ENCODE results near the gene RPS14. TPM values are rescaled to one million over a fixed set of nuclear protein-coding genes. Genes with fewer than 3 reads are reported as not detected.
A peak's percentile ranks its signal among the peaks of the same experiment; 100 is the strongest.

RPS14 gene
- total RNA-seq, 1 experiment from 2014 or later, result 2,564 TPM

DNA sequence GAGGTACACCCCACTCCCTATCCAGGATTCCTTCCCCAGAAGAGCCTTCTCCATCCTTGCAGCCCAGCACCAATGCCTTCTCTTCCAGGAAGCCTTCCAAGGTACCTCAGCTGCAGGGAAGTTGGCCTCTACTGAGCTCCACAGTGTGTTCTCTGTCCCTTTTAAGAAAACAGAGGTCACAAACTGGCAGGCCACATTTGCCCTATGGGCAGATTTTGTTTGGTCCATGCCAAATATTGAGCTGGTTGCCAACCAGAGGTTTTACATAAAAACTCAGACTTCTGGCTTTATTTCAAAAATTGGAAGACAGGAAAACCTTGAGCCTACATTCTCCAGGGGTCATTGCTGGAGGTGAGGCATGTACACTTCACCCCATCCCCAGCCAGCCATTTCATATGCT, 49.4 kb upstream of the RPS14 start:
- ChIA-PET CTCF (interaction anchor here (1.3 to 3.2 kb wide), 10 partner anchors 9 to 154 kb away, joined by 3 to 24 read pairs (median 9); no protein-coding TSS in a partner anchor), POLR2A (interaction anchor here (0.8 to 2.0 kb wide), 2 partner anchors 9 to 12 kb away, joined by 4 to 5 read pairs; no protein-coding TSS in a partner anchor)
- H3K36me3 Mint-ChIP-seq, result no peaks in the 10 kb centered on the region; the same call in 1 of the 2 replicates
- H3K4me1 Mint-ChIP-seq, result peaks cover 60% of the 10 kb centered on the region
- H3K9me3 Mint-ChIP-seq, result no peaks in the 10 kb centered on the region
- DNase-seq (ENCODE audit: low spot score) (no peak), ATAC-seq (no peak)
- H3K4me3 Mint-ChIP-seq, result peak overlapping the region; percentile 40; the same call in 1 of the 2 replicates
- TF ChIP-seq, protein P1, sequence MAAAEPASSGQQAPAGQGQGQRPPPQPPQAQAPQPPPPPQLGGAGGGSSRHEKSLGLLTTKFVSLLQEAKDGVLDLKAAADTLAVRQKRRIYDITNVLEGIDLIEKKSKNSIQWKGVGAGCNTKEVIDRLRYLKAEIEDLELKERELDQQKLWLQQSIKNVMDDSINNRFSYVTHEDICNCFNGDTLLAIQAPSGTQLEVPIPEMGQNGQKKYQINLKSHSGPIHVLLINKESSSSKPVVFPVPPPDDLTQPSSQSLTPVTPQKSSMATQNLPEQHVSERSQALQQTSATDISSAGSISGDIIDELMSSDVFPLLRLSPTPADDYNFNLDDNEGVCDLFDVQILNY (CRISPR knock-in tag; IDR thresholded peaks at IDR 0.05), result no peak
- TF ChIP-seq, protein P2, sequence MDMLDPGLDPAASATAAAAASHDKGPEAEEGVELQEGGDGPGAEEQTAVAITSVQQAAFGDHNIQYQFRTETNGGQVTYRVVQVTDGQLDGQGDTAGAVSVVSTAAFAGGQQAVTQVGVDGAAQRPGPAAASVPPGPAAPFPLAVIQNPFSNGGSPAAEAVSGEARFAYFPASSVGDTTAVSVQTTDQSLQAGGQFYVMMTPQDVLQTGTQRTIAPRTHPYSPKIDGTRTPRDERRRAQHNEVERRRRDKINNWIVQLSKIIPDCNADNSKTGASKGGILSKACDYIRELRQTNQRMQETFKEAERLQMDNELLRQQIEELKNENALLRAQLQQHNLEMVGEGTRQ (CRISPR knock-in tag; IDR thresholded peaks at IDR 0.05), result no peak
- TF ChIP-seq SMAD3 (CRISPR knock-in tag; IDR thresholded peaks at IDR 0.05; ENCODE audit: borderline replicate concordance) (no peak), TEAD1 (CRISPR knock-in tag; IDR thresholded peaks at IDR 0.05) (no peak), SP1 (CRISPR knock-in tag; conservative IDR thresholded peaks at IDR 0.05) (no peak)
- peak overlapping the region; percentile 92 for H3K27ac Mint-ChIP-seq
- no peaks in the 10 kb centered on the region for H3K27me3 Mint-ChIP-seq (ENCODE audit: low read depth)

DNA sequence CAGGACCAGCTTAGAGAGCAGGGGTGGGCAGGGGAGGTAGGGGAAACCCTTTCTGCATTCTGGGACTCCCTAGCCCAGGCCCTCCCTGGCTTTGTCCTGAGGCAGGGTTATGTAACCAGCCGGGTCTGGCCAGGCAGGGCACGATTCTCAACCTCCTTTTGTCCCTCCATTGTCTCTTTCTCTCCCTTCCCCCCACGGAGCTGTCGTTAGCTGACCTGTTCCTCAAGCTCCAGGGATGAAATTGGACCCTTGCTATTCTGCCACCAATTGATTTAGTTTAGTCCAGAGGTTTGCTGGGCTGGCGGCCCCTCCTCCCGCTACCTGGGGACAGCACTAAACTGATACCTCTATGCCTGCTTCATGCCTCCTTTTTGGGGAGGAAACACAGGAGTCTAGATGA, 49.0 kb upstream of the RPS14 start:
- peak overlapping the region; percentile 92 for H3K27ac Mint-ChIP-seq
- TF ChIP-seq, protein P3, sequence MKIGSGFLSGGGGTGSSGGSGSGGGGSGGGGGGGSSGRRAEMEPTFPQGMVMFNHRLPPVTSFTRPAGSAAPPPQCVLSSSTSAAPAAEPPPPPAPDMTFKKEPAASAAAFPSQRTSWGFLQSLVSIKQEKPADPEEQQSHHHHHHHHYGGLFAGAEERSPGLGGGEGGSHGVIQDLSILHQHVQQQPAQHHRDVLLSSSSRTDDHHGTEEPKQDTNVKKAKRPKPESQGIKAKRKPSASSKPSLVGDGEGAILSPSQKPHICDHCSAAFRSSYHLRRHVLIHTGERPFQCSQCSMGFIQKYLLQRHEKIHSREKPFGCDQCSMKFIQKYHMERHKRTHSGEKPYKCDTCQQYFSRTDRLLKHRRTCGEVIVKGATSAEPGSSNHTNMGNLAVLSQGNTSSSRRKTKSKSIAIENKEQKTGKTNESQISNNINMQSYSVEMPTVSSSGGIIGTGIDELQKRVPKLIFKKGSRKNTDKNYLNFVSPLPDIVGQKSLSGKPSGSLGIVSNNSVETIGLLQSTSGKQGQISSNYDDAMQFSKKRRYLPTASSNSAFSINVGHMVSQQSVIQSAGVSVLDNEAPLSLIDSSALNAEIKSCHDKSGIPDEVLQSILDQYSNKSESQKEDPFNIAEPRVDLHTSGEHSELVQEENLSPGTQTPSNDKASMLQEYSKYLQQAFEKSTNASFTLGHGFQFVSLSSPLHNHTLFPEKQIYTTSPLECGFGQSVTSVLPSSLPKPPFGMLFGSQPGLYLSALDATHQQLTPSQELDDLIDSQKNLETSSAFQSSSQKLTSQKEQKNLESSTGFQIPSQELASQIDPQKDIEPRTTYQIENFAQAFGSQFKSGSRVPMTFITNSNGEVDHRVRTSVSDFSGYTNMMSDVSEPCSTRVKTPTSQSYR (CRISPR knock-in tag; IDR thresholded peaks at IDR 0.05), result 0 out of 2 replicates have a peak, but pooled peaks have one; percentile 27
- peak; percentile 27; the same call in 1 of the 2 replicates for TF ChIP-seq ZNF121 (CRISPR knock-in tag; IDR thresholded peaks at IDR 0.05)
- TF ChIP-seq SP1 (CRISPR knock-in tag; conservative IDR thresholded peaks at IDR 0.05), result peak; percentile 26; the same call in 1 of the 2 replicates
- no peak for TF ChIP-seq ESRRA (CRISPR knock-in tag; IDR thresholded peaks at IDR 0.05; ENCODE audit: borderline replicate concordance)
- no peak for TF ChIP-seq TP53 (CRISPR knock-in tag; IDR thresholded peaks at IDR 0.05)
- 0 out of 2 replicates have a peak, but pooled peaks have one; percentile 15 for TF ChIP-seq ETV6 (CRISPR knock-in tag; IDR thresholded peaks at IDR 0.05)
- TF ChIP-seq JUN (CRISPR knock-in tag; IDR thresholded peaks at IDR 0.05), result no peak
- TF ChIP-seq HMGA2 (CRISPR knock-in tag; IDR thresholded peaks at IDR 0.05), result no peak
- no peak for TF ChIP-seq ZNF317 (CRISPR knock-in tag; IDR thresholded peaks at IDR 0.05; ENCODE audit: borderline replicate concordance, low read depth)
- TF ChIP-seq IRF2 (CRISPR knock-in tag; IDR thresholded peaks at IDR 0.05; ENCODE audit: borderline replicate concordance, low read depth), result no peak
- TF ChIP-seq FOXP1 (CRISPR knock-in tag; IDR thresholded peaks at IDR 0.05; ENCODE audit: borderline replicate concordance), result no peak
- no peak for TF ChIP-seq GTF2I (CRISPR knock-in tag; conservative IDR thresholded peaks at IDR 0.05)
- no peak for TF ChIP-seq CREM (CRISPR knock-in tag; IDR thresholded peaks at IDR 0.05)
- TF ChIP-seq, protein P4, sequence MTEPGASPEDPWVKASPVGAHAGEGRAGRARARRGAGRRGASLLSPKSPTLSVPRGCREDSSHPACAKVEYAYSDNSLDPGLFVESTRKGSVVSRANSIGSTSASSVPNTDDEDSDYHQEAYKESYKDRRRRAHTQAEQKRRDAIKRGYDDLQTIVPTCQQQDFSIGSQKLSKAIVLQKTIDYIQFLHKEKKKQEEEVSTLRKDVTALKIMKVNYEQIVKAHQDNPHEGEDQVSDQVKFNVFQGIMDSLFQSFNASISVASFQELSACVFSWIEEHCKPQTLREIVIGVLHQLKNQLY (CRISPR knock-in tag; IDR thresholded peaks at IDR 0.05), result no peak
- TF ChIP-seq, protein P1 (CRISPR knock-in tag; IDR thresholded peaks at IDR 0.05), result no peak
- no peak for TF ChIP-seq ELF4 (CRISPR knock-in tag; IDR thresholded peaks at IDR 0.05; ENCODE audit: low read depth)
- TF ChIP-seq, protein P5, sequence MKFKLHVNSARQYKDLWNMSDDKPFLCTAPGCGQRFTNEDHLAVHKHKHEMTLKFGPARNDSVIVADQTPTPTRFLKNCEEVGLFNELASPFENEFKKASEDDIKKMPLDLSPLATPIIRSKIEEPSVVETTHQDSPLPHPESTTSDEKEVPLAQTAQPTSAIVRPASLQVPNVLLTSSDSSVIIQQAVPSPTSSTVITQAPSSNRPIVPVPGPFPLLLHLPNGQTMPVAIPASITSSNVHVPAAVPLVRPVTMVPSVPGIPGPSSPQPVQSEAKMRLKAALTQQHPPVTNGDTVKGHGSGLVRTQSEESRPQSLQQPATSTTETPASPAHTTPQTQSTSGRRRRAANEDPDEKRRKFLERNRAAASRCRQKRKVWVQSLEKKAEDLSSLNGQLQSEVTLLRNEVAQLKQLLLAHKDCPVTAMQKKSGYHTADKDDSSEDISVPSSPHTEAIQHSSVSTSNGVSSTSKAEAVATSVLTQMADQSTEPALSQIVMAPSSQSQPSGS (CRISPR knock-in tag; IDR thresholded peaks at IDR 0.05; ENCODE audit: borderline replicate concordance, low read depth), result no peak
- no peak for TF ChIP-seq MYBL2 (CRISPR knock-in tag; IDR thresholded peaks at IDR 0.05)
- H3K36me3 Mint-ChIP-seq, result no peaks in the 10 kb centered on the region; the same call in 1 of the 2 replicates
- ATAC-seq (peak; percentile 84), DNase-seq (ENCODE audit: low spot score) (peak; percentile 58)
- POLR2A ChIA-PET, result interaction anchor here (0.8 to 2.0 kb wide), 6 partner anchors 9 to 35 kb away, joined by 3 to 5 read pairs (median 3); no protein-coding TSS in a partner anchor
- CTCF ChIA-PET, result interaction anchor here (0.8 to 3.2 kb wide), 13 partner anchors 9 to 154 kb away, joined by 3 to 24 read pairs (median 6); no protein-coding TSS in a partner anchor
- peak overlapping the region; percentile 40; the same call in 1 of the 2 replicates for H3K4me3 Mint-ChIP-seq
- H3K9me3 Mint-ChIP-seq, result no peaks in the 10 kb centered on the region
- peaks cover 60% of the 10 kb centered on the region for H3K4me1 Mint-ChIP-seq
- no peaks in the 10 kb centered on the region for H3K27me3 Mint-ChIP-seq (ENCODE audit: low read depth)
